Esophagus squamous epithelium (tissue), 4 donors: ENCODE measurements around the gene CCNI.

Source experiments
- POLR2A ChIP-seq, 4 donors: fragments of 450-650 bp; IDR thresholded peaks; one replicate each; pipeline ENCODE4 v1.6.1; 2017; ENCODE audit warnings: antibody characterized with exemption in 4 of 4, mild to moderate bottlenecking in 4 of 4, moderate library complexity in 3 of 4
- TF ChIP-seq, protein P1 (sequence below), 6 experiments: fragments of 450-650 bp in 4 of 6; fragments of 200-600 bp in 2 of 6; sonication (generic) in 2 of 6; IDR thresholded peaks; one replicate each; pipeline ENCODE4 v1.5.1; 2016 to 2019; ENCODE audit warnings: antibody characterized with exemption in 6 of 6, mild to moderate bottlenecking in 4 of 6, moderate library complexity in 4 of 6

DNA sequence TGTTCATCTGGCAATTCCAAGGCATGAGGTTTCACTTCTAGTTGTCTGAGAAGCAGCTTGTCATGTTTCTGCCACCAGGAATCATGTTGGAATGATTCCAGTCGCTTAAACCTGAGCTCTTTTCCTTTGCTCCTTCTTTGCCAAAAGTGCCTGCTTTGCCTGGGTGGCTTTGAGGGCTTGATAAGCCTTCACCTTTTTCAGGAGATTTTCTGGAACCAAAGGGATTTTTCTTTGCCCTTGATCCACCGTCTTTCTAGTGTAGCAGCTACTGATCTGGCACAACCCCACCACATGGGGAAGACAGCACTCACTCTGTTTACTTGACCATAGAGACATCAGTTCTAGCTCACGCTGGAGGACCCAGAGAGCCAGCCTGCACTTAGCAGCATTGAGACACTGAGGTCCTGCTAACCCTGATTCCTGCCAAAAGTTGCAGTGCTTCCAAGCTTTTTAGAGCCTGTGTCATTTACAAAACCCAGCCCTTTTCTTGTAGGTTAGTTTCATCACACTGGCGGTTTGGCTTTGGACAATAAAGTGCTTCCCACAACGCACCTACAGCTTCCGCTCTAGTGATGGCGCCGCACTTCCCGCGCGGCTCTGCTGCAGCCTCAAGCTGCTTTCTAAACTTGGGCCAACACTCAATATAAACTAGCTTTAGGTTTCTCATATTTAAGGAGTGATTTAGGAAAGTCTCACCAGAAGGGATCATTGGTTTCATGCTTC, 7.3 kb upstream of the CCNI start:
- TF ChIP-seq, protein P1, sequence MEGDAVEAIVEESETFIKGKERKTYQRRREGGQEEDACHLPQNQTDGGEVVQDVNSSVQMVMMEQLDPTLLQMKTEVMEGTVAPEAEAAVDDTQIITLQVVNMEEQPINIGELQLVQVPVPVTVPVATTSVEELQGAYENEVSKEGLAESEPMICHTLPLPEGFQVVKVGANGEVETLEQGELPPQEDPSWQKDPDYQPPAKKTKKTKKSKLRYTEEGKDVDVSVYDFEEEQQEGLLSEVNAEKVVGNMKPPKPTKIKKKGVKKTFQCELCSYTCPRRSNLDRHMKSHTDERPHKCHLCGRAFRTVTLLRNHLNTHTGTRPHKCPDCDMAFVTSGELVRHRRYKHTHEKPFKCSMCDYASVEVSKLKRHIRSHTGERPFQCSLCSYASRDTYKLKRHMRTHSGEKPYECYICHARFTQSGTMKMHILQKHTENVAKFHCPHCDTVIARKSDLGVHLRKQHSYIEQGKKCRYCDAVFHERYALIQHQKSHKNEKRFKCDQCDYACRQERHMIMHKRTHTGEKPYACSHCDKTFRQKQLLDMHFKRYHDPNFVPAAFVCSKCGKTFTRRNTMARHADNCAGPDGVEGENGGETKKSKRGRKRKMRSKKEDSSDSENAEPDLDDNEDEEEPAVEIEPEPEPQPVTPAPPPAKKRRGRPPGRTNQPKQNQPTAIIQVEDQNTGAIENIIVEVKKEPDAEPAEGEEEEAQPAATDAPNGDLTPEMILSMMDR (IDR thresholded peaks at IDR 0.05), result no peak
- no peak for TF ChIP-seq POLR2A (IDR thresholded peaks at IDR 0.05)
